Liver (tissue), 9 donors: ENCODE measurements around the gene IFT20. TPM values are rescaled to one million over a fixed set of nuclear protein-coding genes. Genes with fewer than 3 reads are reported as not detected.

Experiments used
- DNase-seq: peaks from one replicate; pipeline ENCODE4 v3.0.0-alpha.2; 2017; ENCODE audit warnings: low spot score
- H3K27ac ChIP-seq, 2 donors: one replicate each; pipeline ENCODE4 v1.7.0; 2013; ENCODE audit warnings: inconsistent platforms in 2 of 2, low read length in 2 of 2, control low read depth in 1 of 2, low read depth in 1 of 2, mild to moderate bottlenecking in 1 of 2
- H3K27me3 ChIP-seq, 4 donors: one replicate each; pipeline versions ENCODE4 v1.6.1 to v1.7.0; 2013; ENCODE audit warnings: low read length in 3 of 4, inconsistent platforms in 1 of 4, mild to moderate bottlenecking in 1 of 4, moderate library complexity in 1 of 4; ENCODE audit not compliant: control insufficient read depth in 4 of 4, insufficient read depth in 4 of 4
- H3K36me3 ChIP-seq, 4 donors: one replicate each; pipeline versions ENCODE4 v1.6.1 to v1.7.0; 2013; ENCODE audit warnings: low read length in 3 of 4, mild to moderate bottlenecking in 3 of 4, low read depth in 1 of 4, moderate library complexity in 1 of 4; ENCODE audit not compliant: control insufficient read depth in 4 of 4, insufficient read depth in 3 of 4
- H3K4me1 ChIP-seq, 4 donors: one replicate each; pipeline versions ENCODE4 v1.6.1 to v1.7.0; 2013; ENCODE audit warnings: low read length in 3 of 4, mild to moderate bottlenecking in 3 of 4, moderate library complexity in 1 of 4; ENCODE audit not compliant: control insufficient read depth in 4 of 4, insufficient read depth in 4 of 4
- H3K4me3 ChIP-seq, 3 donors: one replicate each; pipeline versions ENCODE4 v1.6.1 to v1.7.0; 2013; ENCODE audit warnings: low read length in 3 of 3, control low read depth in 1 of 3, low read depth in 1 of 3, mild to moderate bottlenecking in 1 of 3
- H3K9ac ChIP-seq, 2 donors: one replicate each; pipeline ENCODE4 v1.7.0; 2013; ENCODE audit warnings: low read length in 2 of 2, mild to moderate bottlenecking in 2 of 2, moderate library complexity in 2 of 2, control low read depth in 1 of 2, low read depth in 1 of 2
- H3K9me3 ChIP-seq, 4 donors: one replicate each; pipeline versions ENCODE4 v1.6.1 to v1.7.0; 2013; ENCODE audit warnings: low read length in 3 of 4; ENCODE audit not compliant: control insufficient read depth in 4 of 4
- ATF3 ChIP-seq: IDR thresholded peaks from 2 replicates; pipeline ENCODE4 v1.6.1; 2016; ENCODE audit warnings: antibody characterized with exemption
- CTCF ChIP-seq: fragments of 150-350 bp; IDR thresholded peaks from 2 replicates; pipeline ENCODE4 v1.5.1; 2017; ENCODE audit warnings: improper control_type of control experiment, low read depth, low read length; ENCODE audit not compliant: missing input control
- EGR1 ChIP-seq, 2 donors: IDR thresholded peaks; 2 replicates each; pipeline ENCODE4 v1.6.1; 2016 to 2018; ENCODE audit warnings: antibody characterized with exemption in 2 of 2, low read depth in 2 of 2
- FOXA1 ChIP-seq: IDR thresholded peaks from 2 replicates; pipeline ENCODE4 v1.6.1; 2016; ENCODE audit warnings: antibody characterized with exemption
- GABPA ChIP-seq, 2 donors: IDR thresholded peaks in 1 of 2; conservative IDR thresholded peaks in 1 of 2; 2 replicates each; pipeline ENCODE4 v1.6.1; 2016; ENCODE audit warnings: antibody characterized with exemption in 2 of 2, mild to moderate bottlenecking in 1 of 2, moderate library complexity in 1 of 2
- HNF4A ChIP-seq, 2 donors: conservative IDR thresholded peaks; 2 replicates each; pipeline ENCODE4 v1.6.1; 2016; ENCODE audit warnings: antibody characterized with exemption in 2 of 2, mild to moderate bottlenecking in 2 of 2
- HNF4G ChIP-seq: IDR thresholded peaks from 2 replicates; pipeline ENCODE4 v1.6.1; 2016; ENCODE audit warnings: antibody characterized with exemption
- JUND ChIP-seq, 2 donors: IDR thresholded peaks; 2 replicates each; pipeline ENCODE4 v1.6.1; 2016; ENCODE audit warnings: antibody characterized with exemption in 2 of 2
- MAX ChIP-seq: IDR thresholded peaks from 2 replicates; pipeline ENCODE4 v1.6.1; 2016; ENCODE audit warnings: antibody characterized with exemption
- NR2F2 ChIP-seq: IDR thresholded peaks from 2 replicates; pipeline ENCODE4 v1.6.1; 2016; ENCODE audit warnings: antibody characterized with exemption
- RAD21 ChIP-seq, 2 donors: IDR thresholded peaks; 2 replicates each; pipeline ENCODE4 v1.6.1; 2016; ENCODE audit warnings: antibody characterized with exemption in 2 of 2, mild to moderate bottlenecking in 2 of 2
- REST ChIP-seq: IDR thresholded peaks from 2 replicates; pipeline ENCODE4 v1.6.1; 2016; ENCODE audit warnings: antibody characterized with exemption, mild to moderate bottlenecking
- SP1 ChIP-seq: IDR thresholded peaks from 2 replicates; pipeline ENCODE4 v1.6.1; 2018; ENCODE audit warnings: antibody characterized with exemption, mild to moderate bottlenecking
- TAF1 ChIP-seq: conservative IDR thresholded peaks from 2 replicates; pipeline ENCODE4 v1.6.1; 2016; ENCODE audit warnings: antibody characterized with exemption, mild to moderate bottlenecking
- YY1 ChIP-seq: IDR thresholded peaks from 2 replicates; pipeline ENCODE4 v1.6.1; 2016; ENCODE audit warnings: antibody characterized with exemption, mild to moderate bottlenecking
- ZBTB33 ChIP-seq: IDR thresholded peaks from 2 replicates; pipeline ENCODE4 v1.6.1; 2016; ENCODE audit warnings: antibody characterized with exemption
- WGBS: extraction: QIAGEN DNeasy Blood & Tissue Kit; methylation state at CpG from one replicate; pipeline ENCODE4 v1.1.7; 2013; 5-methylcytosine and 5-hydroxymethylcytosine counted together
- polyA plus RNA-seq, 2 donors: library from polyadenylated mRNA; stranded (reverse) in 1 of 2; unstranded in 1 of 2; fragments of 200-250 nt in 1 of 2; fragments of >200 nt in 1 of 2; fragmentation: Nextera tagmentation in 1 of 2; extraction: Ambion mirVana in 1 of 2; gene quantifications; one replicate each; pipeline versions ENCODE4 v1.2.1 to v1.2.3, GENCODE V29; 2013 to 2015
- total RNA-seq, 2 donors: library from RNA; depleted of rRNA; stranded (reverse); fragments of >200 nt; gene quantifications; one replicate each; pipeline ENCODE4 v1.2.3, GENCODE V29; 2014
- donor health status: healthy.
- donor health status: healthy.
- donor health status: healthy.
- donor health status: healthy.
- donor health status: healthy.

The IFT20 gene
- total and polyA plus RNA-seq, 4 donors = 15.5 to 37.1 (median 24.7) TPM

- H3K36me3 ChIP-seq = no peaks in the 10 kb centered on the region
- no peak for TF ChIP-seq JUND (IDR thresholded peaks at IDR 0.05)
- TF ChIP-seq NR2F2 = no peak
- no peak for TF ChIP-seq HNF4A (conservative IDR thresholded peaks at IDR 0.05)
- TF ChIP-seq YY1 = no peak
- TF ChIP-seq REST = no peak
- TF ChIP-seq TAF1 = no peak
- no peak for TF ChIP-seq SP1
- TF ChIP-seq GABPA (IDR thresholded peaks at IDR 0.05 in 1 of 2, conservative IDR thresholded peaks at IDR 0.05 in 1 of 2) = no peak
- TF ChIP-seq ATF3 = no peak
- no peak for TF ChIP-seq EGR1 (IDR thresholded peaks at IDR 0.05; ENCODE audit: low read depth in 2 of 2)
- TF ChIP-seq HNF4G = no peak
- no peak for TF ChIP-seq RAD21 (IDR thresholded peaks at IDR 0.05)
- no peak for TF ChIP-seq ZBTB33
- TF ChIP-seq CTCF = no peak
- TF ChIP-seq FOXA1 = no peak
- no peak for TF ChIP-seq MAX
- 86% methylated on average over 3 of the region's 3 CpGs for WGBS
Measured at GRCh38 chr17:28298449-28298848, 36.8 kb downstream of the IFT20 start.

More at GRCh38 chr17:28298449-28298848, 36.8 kb downstream of the IFT20 start:
- Histone ChIP-seq H3K27ac (no peak overlapping the region), H3K9me3 (no peaks in the 10 kb centered on the region), H3K27me3 (no peaks in the 10 kb centered on the region), H3K4me1 (peaks cover 0 to 2% (median 0%) of the 10 kb centered on the region in 4 donors), H3K9ac (no peak overlapping the region), H3K4me3 (no peak overlapping the region)
- DNase-seq = no peak
